ENCODE data around the gene GET4.

DNA sequence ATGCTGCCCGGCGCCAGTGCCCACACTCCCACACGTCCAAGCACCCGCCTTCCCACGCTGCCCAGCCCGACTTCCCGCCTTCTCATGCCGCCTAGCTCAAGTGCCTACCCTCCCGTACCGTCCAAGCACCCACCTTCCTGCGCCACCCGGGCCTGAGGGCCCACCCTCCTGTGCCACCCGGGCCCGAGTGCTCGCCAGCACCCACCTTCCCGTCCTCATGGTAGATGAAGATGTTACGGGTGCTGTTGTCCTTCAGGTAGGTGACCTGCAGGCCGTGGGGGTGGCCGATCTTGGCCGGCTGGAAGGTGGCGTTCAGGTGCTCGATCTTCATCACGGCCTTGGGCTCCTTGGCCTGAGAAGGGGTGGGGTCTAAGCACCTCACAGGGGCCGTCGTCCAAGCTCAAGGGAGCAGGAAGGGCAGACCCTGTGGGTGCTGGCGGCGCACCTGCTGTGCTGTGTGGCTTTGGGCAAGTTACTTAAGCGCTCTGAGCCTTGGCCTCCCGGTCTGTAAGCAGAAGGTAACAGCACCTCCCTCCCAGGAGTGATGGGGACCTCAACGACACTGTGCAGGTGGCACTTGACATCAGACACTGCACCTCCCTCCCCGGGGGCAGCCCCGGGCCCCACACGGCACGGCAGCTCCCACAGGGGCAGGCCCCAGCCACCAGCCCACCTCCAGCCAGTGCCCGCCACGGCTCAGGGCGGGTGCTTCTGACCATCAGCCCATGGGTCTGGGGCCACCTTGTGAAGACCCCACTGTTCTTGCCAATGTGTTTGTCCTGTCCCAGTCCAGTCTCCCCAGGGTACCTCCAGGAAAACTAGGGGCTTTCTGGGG is 27.8 kb downstream of the GET4 start:
- TF ChIP-seq, protein P1, sequence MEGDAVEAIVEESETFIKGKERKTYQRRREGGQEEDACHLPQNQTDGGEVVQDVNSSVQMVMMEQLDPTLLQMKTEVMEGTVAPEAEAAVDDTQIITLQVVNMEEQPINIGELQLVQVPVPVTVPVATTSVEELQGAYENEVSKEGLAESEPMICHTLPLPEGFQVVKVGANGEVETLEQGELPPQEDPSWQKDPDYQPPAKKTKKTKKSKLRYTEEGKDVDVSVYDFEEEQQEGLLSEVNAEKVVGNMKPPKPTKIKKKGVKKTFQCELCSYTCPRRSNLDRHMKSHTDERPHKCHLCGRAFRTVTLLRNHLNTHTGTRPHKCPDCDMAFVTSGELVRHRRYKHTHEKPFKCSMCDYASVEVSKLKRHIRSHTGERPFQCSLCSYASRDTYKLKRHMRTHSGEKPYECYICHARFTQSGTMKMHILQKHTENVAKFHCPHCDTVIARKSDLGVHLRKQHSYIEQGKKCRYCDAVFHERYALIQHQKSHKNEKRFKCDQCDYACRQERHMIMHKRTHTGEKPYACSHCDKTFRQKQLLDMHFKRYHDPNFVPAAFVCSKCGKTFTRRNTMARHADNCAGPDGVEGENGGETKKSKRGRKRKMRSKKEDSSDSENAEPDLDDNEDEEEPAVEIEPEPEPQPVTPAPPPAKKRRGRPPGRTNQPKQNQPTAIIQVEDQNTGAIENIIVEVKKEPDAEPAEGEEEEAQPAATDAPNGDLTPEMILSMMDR (conservative IDR thresholded peaks at IDR 0.05): no peak
- TF ChIP-seq ZFX (IDR thresholded peaks at IDR 0.05): no peak

Measured in C4-2B (cell line).